Body of pancreas (tissue), 4 donors: ENCODE measurements around the gene COPA. TPM values are rescaled to one million over a fixed set of nuclear protein-coding genes. Genes with fewer than 3 reads are reported as not detected.

ENCODE experiments used
- ATAC-seq: fragments of 150-250 bp; one replicate; pipeline ENCODE4 v1.9.1; 2016
- DNase-seq, 4 donors: peaks; one replicate each; pipeline ENCODE4 v3.0.0-alpha.2; 2019
- H3K27ac ChIP-seq, 4 donors: fragments of 200-600 bp; sonication (generic); 1 replicate in 3 of 4; 2 replicates in 1 of 4; pipeline versions ENCODE4 v1.5.1 to v1.6.1; 2016 to 2019; ENCODE audit warnings: mild to moderate bottlenecking in 1 of 4, mixed read lengths in 1 of 4, moderate library complexity in 1 of 4
- H3K27me3 ChIP-seq, 2 donors: fragments of 200-600 bp; sonication (generic); one replicate each; pipeline ENCODE4 v1.6.0; 2016; ENCODE audit warnings: mild to moderate bottlenecking in 1 of 2
- H3K36me3 ChIP-seq, 2 donors: fragments of 200-600 bp; sonication (generic); replicated peaks in 1 of 2; 2 replicates each; pipeline ENCODE4 v1.5.1; 2016; ENCODE audit warnings: low read depth in 2 of 2; ENCODE audit not compliant: insufficient read depth in 1 of 2
- H3K4me1 ChIP-seq: fragments of 200-600 bp; sonication (generic); one replicate; pipeline ENCODE4 v1.6.0; 2016
- H3K4me3 ChIP-seq, 2 donors: fragments of 200-600 bp; sonication (generic); 1 replicate in 1 of 2; 2 replicates in 1 of 2; pipeline ENCODE4 v1.5.1; 2016 to 2019
- H3K9me3 ChIP-seq, 3 donors: fragments of 200-600 bp; sonication (generic); 1 replicate in 2 of 3; 2 replicates in 1 of 3; pipeline ENCODE4 v1.5.1; 2016
- CTCF ChIP-seq, 7 experiments: fragments of 450-650 bp in 4 of 7; fragments of 200-600 bp in 3 of 7; sonication (generic) in 3 of 7; IDR thresholded peaks; one replicate each; pipeline ENCODE4 v1.5.1; 2016 to 2019; ENCODE audit warnings: antibody characterized with exemption in 7 of 7
- POLR2A ChIP-seq, 3 donors: fragments of 450-650 bp; IDR thresholded peaks; one replicate each; pipeline ENCODE4 v1.6.1; 2016; ENCODE audit warnings: antibody characterized with exemption in 3 of 3, mild to moderate bottlenecking in 2 of 3
- WGBS, 2 donors: methylation state at CpG; one replicate each; pipeline ENCODE4 v1.1.5; 2017; 5-methylcytosine and 5-hydroxymethylcytosine counted together
- intact Hi-C: fragments of 100-400 bp; cut with DNase I; formaldehyde crosslinking; loops from one replicate; pipeline ENCODE4 v1.15.1; 2023
- total RNA-seq, 2 donors: library from RNA; depleted of rRNA; stranded (reverse); fragments of >200 nt; gene quantifications; one replicate each; pipeline ENCODE4 v1.1.0, GENCODE V29; 2016

Gene COPA
- total RNA-seq, 2 donors from 2014 or later: 75.8 to 86.7 TPM

DNA sequence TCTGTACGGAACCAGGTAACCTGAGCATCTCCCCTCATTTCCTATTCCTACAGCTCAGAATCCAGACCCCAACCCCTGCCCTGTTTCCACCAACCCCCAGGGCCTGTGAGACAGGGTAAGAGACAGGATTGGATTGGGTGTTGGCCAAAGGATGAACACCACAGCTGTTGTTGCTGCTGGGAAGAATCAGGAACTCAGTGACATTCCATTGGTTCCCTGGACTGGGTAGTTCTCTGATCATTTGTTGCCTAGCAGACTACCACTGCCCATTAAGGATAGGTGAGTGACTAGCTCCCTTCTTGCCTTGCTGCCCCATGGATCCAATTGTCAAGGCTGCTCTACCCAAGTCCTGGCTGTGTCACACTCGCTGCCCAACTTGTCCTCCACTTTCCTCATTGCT, 10.2 kb upstream of the COPA start:
- Histone ChIP-seq H3K4me3 (no peak overlapping the region), H3K27ac (no peak overlapping the region), H3K36me3 (peaks cover 33 to 79% of the 10 kb centered on the region in 2 donors), H3K4me1 (no peaks in the 10 kb centered on the region), H3K27me3 (no peaks in the 10 kb centered on the region), H3K9me3 (no peaks in the 10 kb centered on the region)
- WGBS, 2 donors: 94% methylated on average over 2 of the region's 2 CpGs
- ATAC-seq: no peak
- TF ChIP-seq CTCF (IDR thresholded peaks at IDR 0.05) (no peak), POLR2A (IDR thresholded peaks at IDR 0.05) (no peak)
- intact Hi-C loops: no loop called here
- DNase-seq: no peak

GRCh38 chr1:160352555-160352954, 9.5 kb upstream of the COPA start:
- no peak for ATAC-seq
- H3K4me3 ChIP-seq: no peak overlapping the region
- TF ChIP-seq POLR2A (IDR thresholded peaks at IDR 0.05) (no peak), CTCF (IDR thresholded peaks at IDR 0.05) (no peak)
- no peak for DNase-seq
- intact Hi-C loops: no loop called here
- peaks cover 33 to 74% of the 10 kb centered on the region in 2 donors for H3K36me3 ChIP-seq
- H3K27me3 ChIP-seq: no peaks in the 10 kb centered on the region
- no peaks in the 10 kb centered on the region for H3K4me1 ChIP-seq
- H3K27ac ChIP-seq: no peak overlapping the region
- H3K9me3 ChIP-seq: no peaks in the 10 kb centered on the region
- WGBS, 2 donors: 81 to 91% methylated on average over 8 of the region's 8 CpGs

DNA sequence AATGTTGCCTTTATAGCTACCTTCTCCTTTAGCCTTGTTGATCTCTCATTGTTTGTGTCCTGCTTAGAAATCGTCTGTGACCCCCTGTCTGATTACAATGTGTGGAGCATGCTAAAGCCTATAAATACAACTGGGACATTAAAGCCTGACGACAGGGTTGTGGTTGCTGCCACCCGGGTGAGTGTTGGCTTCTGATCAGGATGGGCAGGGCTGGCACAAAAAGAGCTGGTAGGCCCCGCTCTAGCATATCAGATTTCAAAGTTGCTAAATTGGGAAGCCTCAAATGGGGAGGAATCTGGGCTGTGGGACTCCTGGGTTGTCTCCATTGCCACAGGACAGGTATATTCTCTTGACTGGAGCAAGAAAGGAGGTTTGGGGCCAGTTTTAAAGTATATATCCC, 8.6 kb upstream of the COPA start:
- no peak overlapping the region for H3K27ac ChIP-seq
- H3K4me3 ChIP-seq: no peak overlapping the region
- TF ChIP-seq CTCF (IDR thresholded peaks at IDR 0.05) (no peak), POLR2A (IDR thresholded peaks at IDR 0.05) (no peak)
- H3K36me3 ChIP-seq: peaks cover 31 to 69% of the 10 kb centered on the region in 2 donors
- H3K27me3 ChIP-seq: no peaks in the 10 kb centered on the region
- intact Hi-C loops: no loop called here
- 67 to 83% methylated on average over 3 to 4 of the region's 4 CpGs for WGBS, 2 donors
- DNase-seq (no peak), ATAC-seq (no peak)
- H3K9me3 ChIP-seq: no peaks in the 10 kb centered on the region
- peaks cover 3% of the 10 kb centered on the region for H3K4me1 ChIP-seq

DNA sequence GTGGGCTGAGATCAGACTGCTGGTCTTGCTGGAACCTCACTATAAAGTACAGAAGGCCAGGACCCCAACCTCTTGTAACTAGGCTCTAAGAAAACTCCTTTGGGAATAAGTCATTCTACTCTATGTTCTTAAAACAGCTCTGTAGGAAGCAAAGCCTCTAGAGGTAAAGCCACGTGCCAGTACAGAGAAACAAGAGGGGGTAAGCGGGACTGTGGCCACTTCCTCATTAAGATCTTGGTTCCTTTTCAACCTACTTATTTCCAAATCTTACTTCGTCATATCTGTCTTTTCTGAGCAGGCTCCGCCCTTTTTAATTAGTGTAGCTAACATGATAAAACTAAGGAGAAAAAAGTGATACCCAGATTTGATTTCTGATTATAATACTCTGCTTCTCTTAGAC, 3.9 kb upstream of the COPA start:
- intact Hi-C loops: no loop called here
- peak overlapping the region in 1 of 4 donors; percentile 46 for H3K27ac ChIP-seq
- peaks cover 10 to 24% of the 10 kb centered on the region in 2 donors for H3K36me3 ChIP-seq
- no peaks in the 10 kb centered on the region for H3K9me3 ChIP-seq
- WGBS, 2 donors: 61 to 79% methylated on average over 4 of the region's 4 CpGs
- ATAC-seq (no peak), DNase-seq (peak in 1 of 4 donors; percentile 50)
- no peaks in the 10 kb centered on the region for H3K27me3 ChIP-seq
- peaks cover 22% of the 10 kb centered on the region for H3K4me1 ChIP-seq
- H3K4me3 ChIP-seq: no peak overlapping the region
- TF ChIP-seq POLR2A (IDR thresholded peaks at IDR 0.05) (no peak), CTCF (IDR thresholded peaks at IDR 0.05) (no peak)

DNA sequence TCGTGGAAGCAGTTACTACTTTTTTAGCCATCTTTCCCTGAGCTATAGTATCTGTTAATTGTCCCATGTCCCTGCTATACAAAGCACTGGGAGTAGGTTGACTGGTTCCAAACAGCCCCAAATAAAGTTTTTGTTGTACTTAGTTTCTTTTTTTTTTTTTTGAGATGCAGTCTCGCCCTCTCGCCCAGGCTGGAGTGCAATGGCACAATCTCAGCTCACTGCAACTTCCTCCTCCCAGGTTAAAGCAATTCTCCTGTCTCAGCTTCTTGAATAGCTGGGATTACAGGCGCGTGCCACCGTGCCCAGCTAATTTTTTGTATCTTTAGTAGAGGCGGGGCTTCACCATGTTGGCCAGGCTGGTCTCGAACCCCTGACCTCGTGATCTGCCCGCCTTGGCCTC, 3.4 kb upstream of the COPA start:
- WGBS, 2 donors: 80 to 87% methylated on average over 10 of the region's 10 CpGs
- Histone ChIP-seq H3K36me3 (peaks cover 10 to 19% of the 10 kb centered on the region in 2 donors), H3K4me1 (peaks cover 27% of the 10 kb centered on the region), H3K4me3 (no peak overlapping the region), H3K27ac (peak overlapping the region in 1 of 4 donors; percentile 46), H3K9me3 (no peaks in the 10 kb centered on the region), H3K27me3 (no peaks in the 10 kb centered on the region)
- TF ChIP-seq CTCF (IDR thresholded peaks at IDR 0.05): no peak
- no peak for TF ChIP-seq POLR2A (IDR thresholded peaks at IDR 0.05)
- intact Hi-C loops: no loop called here
- peak in 1 of 4 donors; percentile 15 for DNase-seq
- ATAC-seq: no peak
